ENCODE measurements around the gene SWT1. TPM values are rescaled to one million over a fixed set of nuclear protein-coding genes. Genes with fewer than 3 reads are reported as not detected.

The SWT1 gene
- total RNA-seq, result 1 to 10 TPM; 4.8 to 5.0 TPM

DNA sequence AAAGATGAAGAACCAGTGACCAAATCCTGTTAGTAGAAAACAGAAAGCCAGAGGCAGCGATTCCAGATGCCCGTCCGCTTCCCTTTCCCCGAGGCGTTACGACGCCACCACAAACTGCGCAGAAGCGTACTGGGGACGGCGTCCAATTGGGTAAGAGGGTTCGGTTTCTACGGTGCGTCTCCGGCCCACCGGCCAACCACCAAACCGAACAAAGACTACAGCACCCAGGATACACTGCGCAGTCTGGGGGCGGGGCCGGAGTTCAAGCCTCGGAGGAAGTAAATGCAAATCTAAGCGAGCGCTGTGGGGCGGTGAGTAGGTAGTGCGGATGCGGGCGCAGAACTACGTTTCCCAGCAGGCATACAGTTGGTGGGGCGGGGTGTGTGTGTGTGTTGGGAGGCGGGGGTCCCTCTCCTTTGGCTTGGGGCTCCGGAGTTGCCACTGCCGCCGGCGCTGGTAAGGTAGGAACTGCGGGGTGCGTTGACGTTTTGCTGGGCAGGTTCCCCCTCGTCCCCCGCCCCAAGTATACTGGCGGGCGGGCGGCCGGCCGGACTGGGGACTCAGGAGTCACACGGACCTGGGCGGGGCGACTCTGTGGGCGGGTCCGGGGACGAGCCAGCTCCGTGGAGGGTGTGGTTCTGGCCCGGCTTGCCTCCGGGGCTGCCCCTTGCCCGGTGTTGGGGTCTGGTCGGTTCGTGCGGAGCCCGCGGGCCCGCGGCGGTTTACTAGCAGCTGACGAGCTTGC lies at the start of gene SWT1, which contains the start of gene TRMT1L:
TSS of gene SWT1 (plus strand) at position 314 of the 745 bp plus-strand sequence. CDS start 3,675 bp downstream, outside the sequence.
TSS of gene TRMT1L (minus strand) at position 100 of the 745 bp plus-strand sequence. CDS start 241 bp downstream, outside the sequence.
- H3K36me3 Mint-ChIP-seq (ENCODE audit: low read depth), result peaks cover 11% of the 10 kb centered on the region
- H3K4me1 Mint-ChIP-seq, result peaks cover 63% of the 10 kb centered on the region
- CTCF ChIA-PET, result interaction anchor here (1.0 to 6.0 kb wide), 8 partner anchors 13 to 1218 kb away, joined by 3 to 34 read pairs (median 4); partner anchors contain the start of genes ODR4, RNF2 and TPR
- POLR2A ChIA-PET, result interaction anchor here (0.8 to 4.1 kb wide), 15 partner anchors 12 to 1106 kb away, joined by 3 to 30 read pairs (median 4); partner anchors contain the start of genes EDEM3, IVNS1ABP, NIBAN1 and RNF2
- no peaks in the 10 kb centered on the region for H3K27me3 Mint-ChIP-seq
- DNase-seq, result peak; percentile 99
- H3K27ac Mint-ChIP-seq, result peak within 1 kb of the TSS; percentile 95
- H3K9me3 Mint-ChIP-seq, result no peaks in the 10 kb centered on the region
- peak within 1 kb of the TSS; percentile 88 for H3K4me3 Mint-ChIP-seq

DNA sequence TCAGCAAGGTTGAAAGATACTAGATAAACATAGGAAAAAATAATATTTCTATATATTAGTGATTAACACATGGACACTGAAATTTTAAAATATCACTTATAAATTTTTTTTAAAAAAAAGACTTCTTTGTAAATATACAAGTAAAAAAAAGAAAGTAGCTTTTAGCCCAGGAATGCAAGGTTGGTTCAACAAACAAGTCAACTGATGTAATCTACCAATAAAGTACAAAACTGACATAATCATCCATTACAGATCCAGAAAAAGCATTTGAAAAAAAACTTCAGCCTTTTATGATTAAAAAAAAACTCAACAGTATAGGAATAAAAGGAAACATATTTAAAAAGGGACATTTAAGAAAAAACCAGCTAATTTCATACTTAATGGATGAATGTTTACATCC lies 48.6 kb upstream of the SWT1 start:
- ChIA-PET CTCF (interaction anchor here (0.6 kb wide), 1 partner anchor 162 kb away, joined by 4 read pairs; no protein-coding TSS in a partner anchor), POLR2A (no interaction called here)
- Mint-ChIP-seq H3K27me3 (no peaks in the 10 kb centered on the region), H3K27ac (no peak overlapping the region), H3K4me1 (no peaks in the 10 kb centered on the region), H3K36me3 (ENCODE audit: low read depth) (peaks cover 27% of the 10 kb centered on the region), H3K9me3 (peaks cover 18% of the 10 kb centered on the region), H3K4me3 (no peak overlapping the region)
- no peak for DNase-seq

DNA sequence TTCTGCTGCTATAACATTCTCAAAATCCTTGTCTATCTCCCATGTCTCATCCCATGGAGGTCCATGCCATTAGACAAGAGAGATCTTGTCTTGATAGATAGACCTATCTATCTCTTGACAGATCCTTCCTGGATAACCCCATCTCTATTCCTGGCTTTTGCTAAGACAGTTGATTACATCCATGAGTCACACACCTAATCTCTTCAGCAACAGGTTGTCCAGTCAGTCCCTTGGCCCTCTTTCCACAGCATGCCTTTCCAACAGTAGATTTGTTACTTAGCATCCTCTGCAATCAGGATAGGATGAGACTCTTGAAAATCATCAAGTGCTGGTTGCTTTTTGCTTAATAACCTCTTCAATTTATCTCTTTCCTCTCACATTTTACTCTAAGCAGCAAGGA lies 46.8 kb upstream of the SWT1 start:
- ChIA-PET POLR2A (no interaction called here), CTCF (no interaction called here)
- H3K27me3 Mint-ChIP-seq, result no peaks in the 10 kb centered on the region
- H3K27ac Mint-ChIP-seq, result no peak overlapping the region
- H3K9me3 Mint-ChIP-seq, result peaks cover 18% of the 10 kb centered on the region
- H3K4me3 Mint-ChIP-seq, result no peak overlapping the region
- H3K4me1 Mint-ChIP-seq, result no peaks in the 10 kb centered on the region
- DNase-seq, result no peak
- H3K36me3 Mint-ChIP-seq (ENCODE audit: low read depth), result peaks cover 19% of the 10 kb centered on the region

DNA sequence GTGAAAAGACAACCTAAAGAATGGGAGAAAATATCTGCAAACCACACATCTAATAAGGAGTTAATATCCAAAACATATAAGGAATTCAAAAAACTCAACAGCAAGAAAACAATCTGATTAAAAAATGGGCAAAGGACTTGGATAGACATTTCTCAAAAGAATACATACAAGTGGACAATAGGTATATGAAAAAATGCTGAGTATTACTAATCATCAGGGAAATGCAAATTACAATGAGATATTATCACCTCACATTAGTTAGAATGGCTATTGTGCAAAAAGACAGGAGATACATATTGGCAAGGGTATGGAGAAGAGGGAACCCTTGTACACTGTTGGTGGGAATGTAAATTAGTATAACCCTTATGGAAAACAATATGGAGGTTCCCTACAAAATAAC lies 45.1 kb upstream of the SWT1 start:
- H3K4me3 Mint-ChIP-seq, result no peak overlapping the region
- H3K27ac Mint-ChIP-seq, result no peak overlapping the region
- no peaks in the 10 kb centered on the region for H3K27me3 Mint-ChIP-seq
- H3K9me3 Mint-ChIP-seq, result peaks cover 18% of the 10 kb centered on the region
- DNase-seq, result no peak
- H3K36me3 Mint-ChIP-seq (ENCODE audit: low read depth), result peaks cover 26% of the 10 kb centered on the region
- CTCF ChIA-PET, result no interaction called here
- POLR2A ChIA-PET, result no interaction called here
- H3K4me1 Mint-ChIP-seq, result no peaks in the 10 kb centered on the region

DNA sequence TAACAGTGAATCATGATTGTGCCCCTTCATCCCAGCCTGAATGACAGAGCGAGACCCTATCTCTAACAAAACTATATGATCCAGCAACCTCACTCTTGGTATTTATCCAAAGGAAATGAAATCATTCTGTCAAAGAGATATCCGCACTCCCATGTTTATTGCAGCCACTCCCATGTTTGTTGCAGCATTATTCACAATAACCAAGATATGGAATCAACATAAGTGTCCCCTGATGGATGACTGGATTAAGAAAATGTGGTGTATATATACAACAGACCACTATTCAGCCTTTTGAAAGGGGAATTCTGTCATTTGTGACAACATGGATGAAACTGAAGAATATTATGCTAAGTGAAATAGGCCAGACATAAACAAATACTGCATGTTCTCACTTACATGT lies 44.6 kb upstream of the SWT1 start:
- ChIA-PET CTCF (no interaction called here), POLR2A (no interaction called here)
- no peak for DNase-seq
- Mint-ChIP-seq H3K27me3 (no peaks in the 10 kb centered on the region), H3K36me3 (ENCODE audit: low read depth) (peaks cover 31% of the 10 kb centered on the region), H3K9me3 (peaks cover 17% of the 10 kb centered on the region), H3K4me1 (no peaks in the 10 kb centered on the region), H3K4me3 (no peak overlapping the region), H3K27ac (no peak overlapping the region)

DNA sequence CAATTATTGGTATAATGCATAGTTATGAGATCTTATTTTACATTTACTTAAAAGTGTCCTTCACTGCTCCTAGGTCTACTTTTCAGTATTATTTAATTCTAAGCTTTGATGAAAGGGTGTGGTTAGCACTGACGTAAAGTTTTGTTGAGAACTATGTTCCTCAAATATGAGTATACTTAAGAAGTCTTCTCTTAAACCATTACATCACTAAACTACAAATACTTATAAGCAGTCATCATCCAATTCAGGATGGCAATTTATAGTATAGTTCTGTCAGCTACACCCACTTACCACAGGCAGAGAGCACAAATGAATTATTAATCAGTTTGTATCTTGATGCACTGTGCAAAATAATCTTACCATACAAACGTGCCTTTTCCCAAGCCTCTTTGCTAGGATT lies 27.3 kb upstream of the SWT1 start:
- no peaks in the 10 kb centered on the region for H3K27me3 Mint-ChIP-seq
- H3K9me3 Mint-ChIP-seq, result no peaks in the 10 kb centered on the region
- peaks cover 55% of the 10 kb centered on the region for H3K36me3 Mint-ChIP-seq (ENCODE audit: low read depth)
- H3K4me1 Mint-ChIP-seq, result no peaks in the 10 kb centered on the region
- ChIA-PET POLR2A (interaction anchor here (0.6 kb wide), 1 partner anchor 120 kb away, joined by 4 read pairs; no protein-coding TSS in a partner anchor), CTCF (no interaction called here)
- DNase-seq, result no peak
- no peak overlapping the region for H3K27ac Mint-ChIP-seq
- H3K4me3 Mint-ChIP-seq, result no peak overlapping the region

GRCh38 chr1:185132534-185132933 lies 24.4 kb upstream of the SWT1 start:
- DNase-seq, result no peak
- no peak overlapping the region for H3K27ac Mint-ChIP-seq
- H3K27me3 Mint-ChIP-seq, result no peaks in the 10 kb centered on the region
- H3K4me1 Mint-ChIP-seq, result no peaks in the 10 kb centered on the region
- no peak overlapping the region for H3K4me3 Mint-ChIP-seq
- POLR2A ChIA-PET, result no interaction called here
- H3K9me3 Mint-ChIP-seq, result no peaks in the 10 kb centered on the region
- CTCF ChIA-PET, result no interaction called here
- peaks cover 62% of the 10 kb centered on the region for H3K36me3 Mint-ChIP-seq (ENCODE audit: low read depth)

DNA sequence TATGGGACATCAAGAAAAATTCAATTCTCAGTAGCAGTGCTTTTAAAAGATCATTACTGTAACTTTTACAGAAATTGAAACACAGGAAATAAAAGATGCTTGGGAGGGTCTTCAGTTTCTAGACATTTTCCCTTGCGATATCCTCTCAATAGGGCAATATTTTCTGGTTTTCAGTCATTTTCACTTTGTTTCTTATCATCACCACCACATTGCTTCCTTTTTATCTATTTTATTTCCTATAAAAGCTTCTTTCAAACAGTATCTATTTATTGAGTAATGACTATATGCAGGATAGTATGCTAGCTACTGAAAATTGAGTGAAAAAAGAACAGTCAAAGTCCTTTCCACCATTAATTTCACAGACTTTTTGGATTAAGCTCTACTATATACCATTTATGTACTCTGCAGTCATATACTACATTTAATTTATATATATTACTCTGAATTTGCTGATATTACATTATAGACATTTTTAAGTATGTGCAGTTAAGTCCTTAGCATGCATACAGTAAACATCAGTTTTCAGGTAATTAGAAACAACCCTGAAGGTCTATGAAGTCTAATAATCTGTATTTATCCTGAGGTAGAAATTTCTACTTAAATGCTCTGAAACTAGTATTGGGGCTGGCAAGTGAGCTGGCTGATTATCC lies 18.9 kb upstream of the SWT1 start:
- H3K27ac Mint-ChIP-seq, result no peak overlapping the region
- H3K36me3 Mint-ChIP-seq (ENCODE audit: low read depth), result peaks cover 52% of the 10 kb centered on the region
- no peak overlapping the region for H3K4me3 Mint-ChIP-seq
- POLR2A ChIA-PET, result no interaction called here
- CTCF ChIA-PET, result no interaction called here
- no peaks in the 10 kb centered on the region for H3K9me3 Mint-ChIP-seq
- H3K4me1 Mint-ChIP-seq, result no peaks in the 10 kb centered on the region
- H3K27me3 Mint-ChIP-seq, result no peaks in the 10 kb centered on the region
- no peak for DNase-seq

DNA sequence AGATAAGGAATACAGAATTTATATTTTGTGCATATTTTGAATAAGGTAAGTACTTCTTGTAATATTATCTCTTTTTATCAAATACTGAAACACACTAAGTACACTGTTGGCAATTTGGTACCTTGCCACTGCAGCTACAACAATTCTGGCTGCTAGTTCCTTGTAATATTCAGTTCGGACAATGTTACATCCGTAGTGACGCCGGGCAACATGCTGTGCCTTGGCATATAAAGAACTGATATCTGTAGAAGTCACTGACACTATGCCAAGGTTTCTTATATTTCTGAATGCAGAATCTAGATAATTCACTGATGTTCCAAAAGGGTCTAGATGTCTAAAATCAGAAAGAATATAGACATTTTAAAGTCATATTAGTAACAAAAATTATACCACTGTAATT lies 17.7 kb upstream of the SWT1 start:
- Mint-ChIP-seq H3K27me3 (no peaks in the 10 kb centered on the region), H3K4me3 (no peak overlapping the region), H3K36me3 (ENCODE audit: low read depth) (peaks cover 48% of the 10 kb centered on the region), H3K9me3 (no peaks in the 10 kb centered on the region), H3K4me1 (peaks cover 2% of the 10 kb centered on the region), H3K27ac (no peak overlapping the region)
- no peak for DNase-seq
- POLR2A ChIA-PET, result interaction anchor here (1.6 kb wide), 1 partner anchor 15 kb away, joined by 4 read pairs; no protein-coding TSS in a partner anchor
- CTCF ChIA-PET, result interaction anchor here (1.0 kb wide), 1 partner anchor 15 kb away, joined by 3 read pairs; no protein-coding TSS in a partner anchor

DNA sequence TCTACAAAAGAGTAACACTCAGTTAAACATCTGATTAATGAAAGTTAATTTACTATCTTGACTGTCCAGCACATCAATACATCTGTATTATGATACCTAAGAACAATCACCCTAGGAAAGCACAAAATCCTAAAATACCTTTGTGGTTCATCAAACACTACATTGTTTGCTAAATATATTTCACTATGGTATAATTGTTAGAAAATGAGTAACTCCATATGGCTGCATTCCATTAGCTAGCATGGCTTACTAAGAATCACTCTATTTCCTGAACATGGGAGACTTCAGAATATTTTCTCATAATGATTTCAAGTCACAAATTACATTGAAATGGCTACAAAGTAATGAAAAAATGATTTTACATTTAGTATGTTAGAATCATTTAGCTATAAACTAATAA lies 12.7 kb upstream of the SWT1 start:
- Mint-ChIP-seq H3K4me1 (peaks cover 2% of the 10 kb centered on the region), H3K9me3 (no peaks in the 10 kb centered on the region), H3K4me3 (no peak overlapping the region), H3K27ac (no peak overlapping the region), H3K27me3 (no peaks in the 10 kb centered on the region), H3K36me3 (ENCODE audit: low read depth) (peaks cover 53% of the 10 kb centered on the region)
- POLR2A ChIA-PET, result no interaction called here
- DNase-seq, result no peak
- CTCF ChIA-PET, result no interaction called here

DNA sequence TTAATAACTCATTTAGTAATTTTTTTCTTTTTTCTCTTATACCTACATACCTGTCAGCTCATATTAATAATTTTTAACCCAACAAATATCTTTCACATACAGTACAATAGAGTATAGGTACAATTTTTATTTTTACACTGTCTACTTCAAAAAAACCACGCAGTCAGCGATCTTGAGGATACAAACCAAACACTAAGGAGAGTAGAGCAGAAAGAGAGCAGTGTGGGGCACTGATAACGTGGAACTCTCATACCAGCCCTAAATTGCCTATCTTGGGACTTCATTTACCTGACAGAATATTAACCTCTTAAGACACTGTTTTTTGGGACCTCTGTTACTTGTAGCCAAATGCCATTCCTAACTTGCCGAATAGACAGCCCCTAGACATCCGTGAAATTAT lies 5.8 kb upstream of the SWT1 start:
- Mint-ChIP-seq H3K27me3 (no peaks in the 10 kb centered on the region), H3K36me3 (ENCODE audit: low read depth) (peaks cover 44% of the 10 kb centered on the region), H3K9me3 (no peaks in the 10 kb centered on the region), H3K27ac (no peak overlapping the region), H3K4me1 (peaks cover 31% of the 10 kb centered on the region), H3K4me3 (no peak overlapping the region)
- DNase-seq, result no peak
- POLR2A ChIA-PET, result no interaction called here
- CTCF ChIA-PET, result no interaction called here

DNA sequence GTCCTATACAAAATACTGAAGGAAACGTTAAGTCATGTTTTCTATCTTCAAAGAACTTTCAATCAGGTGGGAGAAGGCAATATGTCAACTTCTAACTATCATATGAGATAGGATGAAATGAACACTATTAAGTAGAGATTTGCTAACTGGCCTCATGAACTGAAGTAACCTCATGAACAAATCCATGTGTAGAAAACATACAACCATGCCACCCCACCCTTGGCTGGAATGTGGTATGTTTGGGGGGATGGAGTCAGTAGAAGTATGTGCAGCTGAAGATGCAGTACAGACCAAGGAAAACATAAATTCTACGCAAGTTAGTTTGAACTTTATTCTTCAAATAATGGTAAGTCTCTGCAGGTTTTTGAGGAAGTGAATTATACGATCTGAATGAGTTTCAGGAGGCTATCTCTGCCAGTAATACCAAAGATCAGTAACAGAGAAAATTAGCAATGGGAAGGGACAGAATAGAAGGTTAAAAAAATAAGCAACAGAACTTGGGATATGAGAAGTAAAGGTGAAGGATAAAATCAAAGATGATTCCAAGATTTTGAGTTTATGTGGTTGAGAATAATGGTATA lies 4.7 kb upstream of the SWT1 start:
- ChIA-PET CTCF (no interaction called here), POLR2A (no interaction called here)
- H3K36me3 Mint-ChIP-seq (ENCODE audit: low read depth), result peaks cover 41% of the 10 kb centered on the region
- no peak overlapping the region for H3K27ac Mint-ChIP-seq
- no peaks in the 10 kb centered on the region for H3K27me3 Mint-ChIP-seq
- H3K4me3 Mint-ChIP-seq, result no peak overlapping the region
- DNase-seq, result no peak
- H3K4me1 Mint-ChIP-seq, result peaks cover 32% of the 10 kb centered on the region
- H3K9me3 Mint-ChIP-seq, result no peaks in the 10 kb centered on the region

- Mint-ChIP-seq H3K27ac (peak overlapping the region; percentile 95), H3K9me3 (no peaks in the 10 kb centered on the region), H3K4me3 (peak overlapping the region; percentile 88), H3K36me3 (ENCODE audit: low read depth) (peaks cover 20% of the 10 kb centered on the region), H3K27me3 (no peaks in the 10 kb centered on the region), H3K4me1 (peaks cover 49% of the 10 kb centered on the region)
- POLR2A ChIA-PET, result interaction anchor here (0.9 to 4.1 kb wide), 4 partner anchors 19 to 405 kb away, joined by 3 to 30 read pairs (median 7); partner anchors contain the start of genes IVNS1ABP and RNF2
- CTCF ChIA-PET, result interaction anchor here (0.9 to 6.0 kb wide), 2 partner anchors 15 to 403 kb away, joined by 3 to 34 read pairs; no protein-coding TSS in a partner anchor
- no peak for DNase-seq
Measured at GRCh38 chr1:185154912-185155513, 2.0 kb upstream of the SWT1 start.
